ENCODE results near the gene MUC5B.

DNA sequence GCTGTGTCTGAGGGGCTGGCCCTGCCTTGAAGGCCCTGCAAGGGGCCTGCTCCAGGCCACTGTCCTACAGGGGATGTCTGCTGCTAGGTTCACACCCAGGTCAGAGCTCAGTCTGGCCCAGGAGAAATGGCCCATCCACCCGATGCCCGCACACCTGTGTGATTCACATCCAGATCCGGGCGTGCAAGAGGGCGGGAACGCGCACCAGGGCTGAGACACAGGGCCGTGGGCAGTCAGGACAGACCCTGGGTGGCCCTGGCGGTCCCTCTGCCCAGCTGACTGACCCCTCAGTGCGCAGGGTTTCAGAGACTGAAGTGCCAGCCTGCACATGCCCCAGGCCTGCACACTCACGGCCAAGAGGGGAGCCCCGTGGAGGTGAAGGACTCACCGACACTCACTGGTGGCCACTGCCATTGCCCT lies 79.2 kb downstream of the MUC5B start:
- TF ChIP-seq TAF1 (IDR thresholded peaks at IDR 0.05; ENCODE audit: borderline replicate concordance, low read depth, low read length) (no peak), POLR2A (IDR thresholded peaks at IDR 0.05; ENCODE audit: low read depth, low read length) (no peak), POLR2AphosphoS5 (IDR thresholded peaks at IDR 0.05; ENCODE audit: low read depth, low read length) (no peak)
